ENCODE measurements around the gene ARHGAP10. TPM values are rescaled to one million over a fixed set of nuclear protein-coding genes. Genes with fewer than 3 reads are reported as not detected.
"Not testable (repeated sequence)": the region's sequence is repeated elsewhere in the genome, so short reads cannot be mapped to it uniquely, and the experiment has no call there.

The ARHGAP10 gene
- total RNA-seq, 1 donor from 2014 or later = 111 TPM

DNA sequence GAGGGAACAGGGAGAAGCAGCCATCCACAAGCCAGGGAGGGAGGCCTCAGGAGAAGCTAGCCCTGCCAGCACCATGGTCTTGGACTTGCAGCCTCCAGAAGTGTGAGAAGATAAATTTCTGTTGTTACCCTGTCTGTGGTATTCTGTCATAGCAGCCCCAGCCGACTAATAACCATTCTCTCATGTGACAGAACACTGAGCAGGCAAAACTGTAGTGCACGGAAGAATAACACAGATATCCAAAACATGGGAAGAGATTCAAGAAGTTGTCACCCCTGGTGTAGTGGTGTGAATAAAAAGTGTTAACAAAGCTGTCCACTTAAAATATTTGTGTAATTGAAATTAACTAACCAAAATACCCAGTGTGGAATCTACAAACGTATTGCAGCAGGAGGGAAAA is 265.0 kb downstream of the ARHGAP10 start:
- no peak overlapping the region for H3K4me3 Mint-ChIP-seq (ENCODE audit: unreplicated experiment)
- H3K9me3 Mint-ChIP-seq (ENCODE audit: low read depth) = no peaks in the 10 kb centered on the region
- H3K36me3 Mint-ChIP-seq (ENCODE audit: low read depth) = peaks cover 20% of the 10 kb centered on the region
- H3K27ac Mint-ChIP-seq (ENCODE audit: unreplicated experiment) = peak overlapping the region; percentile 68
- H3K27me3 Mint-ChIP-seq (ENCODE audit: low read depth) = no peaks in the 10 kb centered on the region
- no peak for DNase-seq (ENCODE audit: low spot score)
- peaks cover 35% of the 10 kb centered on the region for H3K4me1 Mint-ChIP-seq (ENCODE audit: low read depth)
- TF ChIP-seq, protein P1, sequence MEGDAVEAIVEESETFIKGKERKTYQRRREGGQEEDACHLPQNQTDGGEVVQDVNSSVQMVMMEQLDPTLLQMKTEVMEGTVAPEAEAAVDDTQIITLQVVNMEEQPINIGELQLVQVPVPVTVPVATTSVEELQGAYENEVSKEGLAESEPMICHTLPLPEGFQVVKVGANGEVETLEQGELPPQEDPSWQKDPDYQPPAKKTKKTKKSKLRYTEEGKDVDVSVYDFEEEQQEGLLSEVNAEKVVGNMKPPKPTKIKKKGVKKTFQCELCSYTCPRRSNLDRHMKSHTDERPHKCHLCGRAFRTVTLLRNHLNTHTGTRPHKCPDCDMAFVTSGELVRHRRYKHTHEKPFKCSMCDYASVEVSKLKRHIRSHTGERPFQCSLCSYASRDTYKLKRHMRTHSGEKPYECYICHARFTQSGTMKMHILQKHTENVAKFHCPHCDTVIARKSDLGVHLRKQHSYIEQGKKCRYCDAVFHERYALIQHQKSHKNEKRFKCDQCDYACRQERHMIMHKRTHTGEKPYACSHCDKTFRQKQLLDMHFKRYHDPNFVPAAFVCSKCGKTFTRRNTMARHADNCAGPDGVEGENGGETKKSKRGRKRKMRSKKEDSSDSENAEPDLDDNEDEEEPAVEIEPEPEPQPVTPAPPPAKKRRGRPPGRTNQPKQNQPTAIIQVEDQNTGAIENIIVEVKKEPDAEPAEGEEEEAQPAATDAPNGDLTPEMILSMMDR (IDR thresholded peaks at IDR 0.05) = no peak

DNA sequence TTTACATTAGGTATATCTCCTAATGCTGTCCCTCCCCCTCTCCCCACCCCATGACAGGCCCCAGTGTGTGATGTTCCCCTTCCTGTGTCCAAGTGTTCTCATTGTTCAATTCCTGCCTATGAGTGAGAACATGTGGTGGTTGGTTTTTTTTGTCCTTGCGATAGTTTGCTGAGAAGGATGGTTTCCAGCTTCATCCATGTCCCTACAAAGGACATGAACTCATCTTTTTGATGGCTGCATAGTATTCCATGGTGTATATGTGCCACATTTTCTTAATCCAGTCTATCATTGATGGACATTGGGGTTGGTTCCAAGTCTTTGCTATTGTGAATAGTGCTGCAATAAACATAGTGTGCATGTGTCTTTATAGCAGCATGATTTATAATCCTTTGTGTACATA is 268.1 kb downstream of the ARHGAP10 start:
- not testable (repeated sequence) for H3K27ac Mint-ChIP-seq (ENCODE audit: unreplicated experiment); H3K9me3 Mint-ChIP-seq (ENCODE audit: low read depth); H3K27me3 Mint-ChIP-seq (ENCODE audit: low read depth); H3K4me3 Mint-ChIP-seq (ENCODE audit: unreplicated experiment); DNase-seq (ENCODE audit: low spot score)
- Mint-ChIP-seq H3K4me1 (ENCODE audit: low read depth) (peaks cover 20% of the 10 kb centered on the region), H3K36me3 (ENCODE audit: low read depth) (peaks cover 25% of the 10 kb centered on the region)

DNA sequence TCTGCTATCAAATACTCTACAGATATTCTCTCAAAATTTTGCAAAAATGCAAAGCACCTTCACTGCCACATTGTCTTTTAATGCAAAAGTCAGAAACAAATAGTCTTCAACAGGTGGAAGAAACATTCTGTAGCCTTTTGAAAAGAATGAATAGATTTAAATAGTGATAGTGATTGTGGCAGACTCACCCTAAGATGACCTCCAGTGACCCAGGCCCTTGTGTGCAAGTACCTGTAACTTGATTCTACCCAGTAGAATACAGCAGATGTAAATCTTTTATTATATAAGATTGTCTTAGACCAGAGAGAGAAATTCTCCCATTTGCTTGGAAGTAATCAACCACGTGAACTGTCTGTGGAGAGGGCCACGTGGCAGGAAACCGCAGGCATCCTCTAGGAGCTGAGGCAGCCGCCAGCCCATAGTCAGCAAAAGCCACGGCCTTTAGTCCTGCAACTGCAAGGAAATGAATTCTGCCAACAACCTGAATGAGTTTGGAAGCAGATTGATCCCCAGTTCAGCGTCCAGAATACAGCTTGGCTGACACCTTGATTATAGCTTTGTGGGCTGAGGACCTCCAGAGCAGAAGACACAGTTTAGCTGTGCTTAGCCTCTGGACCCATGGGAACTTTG is 272.5 kb downstream of the ARHGAP10 start:
- peaks cover 19% of the 10 kb centered on the region for H3K36me3 Mint-ChIP-seq (ENCODE audit: low read depth)
- DNase-seq (ENCODE audit: low spot score) = no peak

DNA sequence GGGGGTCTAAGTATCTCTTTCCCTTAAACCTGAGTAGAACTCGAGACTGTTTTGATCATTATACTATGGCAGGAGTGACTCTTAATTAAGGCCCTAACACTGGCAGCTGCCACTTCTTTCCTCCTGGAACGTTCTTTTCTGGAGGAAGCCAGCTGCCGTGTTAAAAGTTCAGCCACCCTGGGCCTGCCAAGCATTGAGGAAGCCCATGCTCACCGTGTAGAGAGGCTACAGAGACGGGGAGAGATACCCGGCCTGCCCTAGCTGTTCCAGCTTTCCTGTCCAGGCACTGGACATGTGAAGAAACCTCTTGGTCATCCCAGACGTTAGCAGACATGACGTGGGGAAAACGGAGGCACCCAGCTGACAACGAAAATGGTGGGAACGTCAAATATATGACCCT is 274.1 kb downstream of the ARHGAP10 start:
- no peak for DNase-seq (ENCODE audit: low spot score)
- Mint-ChIP-seq H3K4me1 (ENCODE audit: low read depth) (peaks cover 27% of the 10 kb centered on the region), H3K27ac (ENCODE audit: unreplicated experiment) (peak overlapping the region; percentile 17), H3K4me3 (ENCODE audit: unreplicated experiment) (no peak overlapping the region), H3K27me3 (ENCODE audit: low read depth) (no peaks in the 10 kb centered on the region), H3K9me3 (ENCODE audit: low read depth) (no peaks in the 10 kb centered on the region), H3K36me3 (ENCODE audit: low read depth) (peaks cover 11% of the 10 kb centered on the region)
- TF ChIP-seq, protein P1 (IDR thresholded peaks at IDR 0.05) = no peak

More for the DNA sequence above, 272.5 kb downstream of the ARHGAP10 start:
- Mint-ChIP-seq H3K27me3 (ENCODE audit: low read depth) (no peaks in the 10 kb centered on the region), H3K4me3 (ENCODE audit: unreplicated experiment) (no peak overlapping the region), H3K27ac (ENCODE audit: unreplicated experiment) (no peak overlapping the region), H3K4me1 (ENCODE audit: low read depth) (peaks cover 27% of the 10 kb centered on the region), H3K9me3 (ENCODE audit: low read depth) (no peaks in the 10 kb centered on the region)
- TF ChIP-seq, protein P1 (IDR thresholded peaks at IDR 0.05) = no peak

DNA sequence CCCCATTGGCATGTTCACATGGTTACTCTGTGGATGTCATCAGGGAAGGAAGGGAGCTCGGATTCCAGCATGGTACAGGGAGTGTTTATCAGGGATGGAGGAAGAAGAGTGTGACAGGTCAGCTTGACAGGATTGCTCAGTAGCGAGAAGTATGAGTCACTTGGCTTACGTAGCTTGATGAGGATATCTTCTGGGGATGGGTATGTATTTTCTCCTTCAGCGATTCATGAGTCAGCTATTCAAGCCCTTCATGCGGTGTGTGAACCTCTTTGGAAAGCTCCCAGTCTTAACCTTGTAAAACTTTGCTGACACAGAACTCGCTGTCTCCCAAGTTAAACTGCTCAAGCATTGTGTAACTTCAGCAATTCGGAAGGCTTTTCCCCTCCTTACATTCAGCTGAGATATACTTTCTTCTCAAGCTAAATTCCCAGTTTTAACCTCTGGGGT is 275.4 kb downstream of the ARHGAP10 start:
- Mint-ChIP-seq H3K9me3 (ENCODE audit: low read depth) (no peaks in the 10 kb centered on the region), H3K4me3 (ENCODE audit: unreplicated experiment) (no peak overlapping the region), H3K36me3 (ENCODE audit: low read depth) (peaks cover 16% of the 10 kb centered on the region), H3K27ac (ENCODE audit: unreplicated experiment) (peak overlapping the region; percentile 87), H3K27me3 (ENCODE audit: low read depth) (no peaks in the 10 kb centered on the region), H3K4me1 (ENCODE audit: low read depth) (peaks cover 30% of the 10 kb centered on the region)
- TF ChIP-seq, protein P1 (IDR thresholded peaks at IDR 0.05) = no peak
- DNase-seq (ENCODE audit: low spot score) = no peak

DNA sequence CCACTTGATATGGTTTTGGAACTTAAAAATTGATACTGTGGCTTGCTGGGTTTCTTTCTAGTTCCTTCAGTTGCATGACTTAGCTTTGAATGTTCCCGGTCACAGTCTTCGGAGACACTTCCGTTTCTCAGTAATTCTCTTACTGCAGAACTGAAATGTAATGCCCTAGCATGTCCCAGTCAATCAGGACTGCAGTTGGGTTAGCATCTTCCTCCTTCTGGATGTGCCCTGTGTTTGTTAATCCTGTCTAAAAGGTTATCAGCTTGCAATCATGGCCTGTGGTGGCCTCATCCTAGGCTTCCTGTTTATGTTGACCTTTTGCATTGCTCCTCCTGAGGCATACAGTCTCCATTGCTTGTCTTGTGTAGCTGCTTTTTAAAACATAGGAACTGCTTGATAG is 275.9 kb downstream of the ARHGAP10 start:
- no peak for DNase-seq (ENCODE audit: low spot score)
- Mint-ChIP-seq H3K36me3 (ENCODE audit: low read depth) (peaks cover 16% of the 10 kb centered on the region), H3K4me1 (ENCODE audit: low read depth) (peaks cover 30% of the 10 kb centered on the region), H3K27me3 (ENCODE audit: low read depth) (no peaks in the 10 kb centered on the region), H3K4me3 (ENCODE audit: unreplicated experiment) (no peak overlapping the region), H3K9me3 (ENCODE audit: low read depth) (no peaks in the 10 kb centered on the region), H3K27ac (ENCODE audit: unreplicated experiment) (peak overlapping the region; percentile 87)
- TF ChIP-seq, protein P1 (IDR thresholded peaks at IDR 0.05) = no peak

Data from chondrocyte (in vitro differentiated cells).